GM21390 (cell line): ENCODE data around the gene KCNJ9.

Experiments
- ATAC-seq: cut with Tn5 transposase; IDR thresholded peaks from one replicate; pipeline ENCODE4 v1.9.1; 2021; ENCODE audit not compliant: unreplicated experiment

KCNJ9 gene

GRCh38 chr1:160086456-160086892 lies 5.1 kb downstream of the KCNJ9 start:
- no peak for ATAC-seq

- ATAC-seq, result no peak
These were observed 5.9 kb downstream of the KCNJ9 start for GRCh38 chr1:160087118-160087662.

GRCh38 chr1:160089883-160090282 lies 8.5 kb downstream of the KCNJ9 start:
- no peak for ATAC-seq

GRCh38 chr1:160090760-160091159 lies 9.4 kb downstream of the KCNJ9 start:
- ATAC-seq, result no peak

GRCh38 chr1:160091666-160092223 lies 10.4 kb downstream of the KCNJ9 start:
- ATAC-seq, result no peak

GRCh38 chr1:160092366-160093068 lies 11.2 kb downstream of the KCNJ9 start:
- no peak for ATAC-seq

GRCh38 chr1:160093069-160093395 lies 11.7 kb downstream of the KCNJ9 start:
- no peak for ATAC-seq

GRCh38 chr1:160093624-160094290 lies 12.4 kb downstream of the KCNJ9 start:
- no peak for ATAC-seq

- ATAC-seq, result no peak
These were observed 12.9 kb downstream of the KCNJ9 start for GRCh38 chr1:160094291-160094625.

GRCh38 chr1:160094806-160095205 lies 13.5 kb downstream of the KCNJ9 start:
- ATAC-seq, result no peak

- ATAC-seq, result no peak
These were observed 14.2 kb downstream of the KCNJ9 start for GRCh38 chr1:160095382-160096105.

- ATAC-seq, result no peak
These were observed 15.2 kb downstream of the KCNJ9 start for GRCh38 chr1:160096274-160097116.

GRCh38 chr1:160097151-160097910 lies 16.0 kb downstream of the KCNJ9 start:
- ATAC-seq, result no peak

GRCh38 chr1:160097911-160098851 lies 16.8 kb downstream of the KCNJ9 start, which contains the start of gene IGSF8:
IGSF8 (minus strand) TSS chr1:160098619; CDS start chr1:160098472, 147 bp downstream.
- peak; percentile 50 for ATAC-seq

- peak; percentile 83 for ATAC-seq
These were observed 17.7 kb downstream of the KCNJ9 start for GRCh38 chr1:160098852-160099561.

- no peak for ATAC-seq
These were observed 18.5 kb downstream of the KCNJ9 start for GRCh38 chr1:160099716-160100375.

GRCh38 chr1:160101037-160101716 lies 19.8 kb downstream of the KCNJ9 start:
- peak; percentile 36 for ATAC-seq
